ENCODE results near the gene SNAPIN. TPM values are rescaled to one million over a fixed set of nuclear protein-coding genes. Genes with fewer than 3 reads are reported as not detected.

Gene SNAPIN
- total RNA-seq, 2 donors from 2014 or later = 23.5 to 25.5 TPM

GRCh38 chr1:153669606-153670005 lies 11.1 kb downstream of the SNAPIN start:
- no peak overlapping the region for H3K4me3 Mint-ChIP-seq
- H3K9ac ChIP-seq (ENCODE audit: extremely low read depth, low read length, poor library complexity, severe bottlenecking) = peak overlapping the region; percentile 97
- H3K36me3 Mint-ChIP-seq (ENCODE audit: low read depth) = peaks cover 56% of the 10 kb centered on the region
- H3K4me1 ChIP-seq (ENCODE audit: control insufficient read depth, insufficient read depth, low read length) = no peaks in the 10 kb centered on the region
- no peaks in the 10 kb centered on the region for H3K27me3 Mint-ChIP-seq (ENCODE audit: insufficient read depth)
- H3K27ac Mint-ChIP-seq = no peak overlapping the region
- H3K36me3 ChIP-seq (ENCODE audit: control insufficient read depth, insufficient read depth, low read length) = peaks cover 54% of the 10 kb centered on the region
- H3K4me1 Mint-ChIP-seq = peaks cover 8% of the 10 kb centered on the region
- H3K4me3 ChIP-seq (ENCODE audit: low read length) = peak overlapping the region; percentile 96
- no peaks in the 10 kb centered on the region for H3K9me3 Mint-ChIP-seq
- TF ChIP-seq, protein P1, sequence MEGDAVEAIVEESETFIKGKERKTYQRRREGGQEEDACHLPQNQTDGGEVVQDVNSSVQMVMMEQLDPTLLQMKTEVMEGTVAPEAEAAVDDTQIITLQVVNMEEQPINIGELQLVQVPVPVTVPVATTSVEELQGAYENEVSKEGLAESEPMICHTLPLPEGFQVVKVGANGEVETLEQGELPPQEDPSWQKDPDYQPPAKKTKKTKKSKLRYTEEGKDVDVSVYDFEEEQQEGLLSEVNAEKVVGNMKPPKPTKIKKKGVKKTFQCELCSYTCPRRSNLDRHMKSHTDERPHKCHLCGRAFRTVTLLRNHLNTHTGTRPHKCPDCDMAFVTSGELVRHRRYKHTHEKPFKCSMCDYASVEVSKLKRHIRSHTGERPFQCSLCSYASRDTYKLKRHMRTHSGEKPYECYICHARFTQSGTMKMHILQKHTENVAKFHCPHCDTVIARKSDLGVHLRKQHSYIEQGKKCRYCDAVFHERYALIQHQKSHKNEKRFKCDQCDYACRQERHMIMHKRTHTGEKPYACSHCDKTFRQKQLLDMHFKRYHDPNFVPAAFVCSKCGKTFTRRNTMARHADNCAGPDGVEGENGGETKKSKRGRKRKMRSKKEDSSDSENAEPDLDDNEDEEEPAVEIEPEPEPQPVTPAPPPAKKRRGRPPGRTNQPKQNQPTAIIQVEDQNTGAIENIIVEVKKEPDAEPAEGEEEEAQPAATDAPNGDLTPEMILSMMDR (conservative IDR thresholded peaks at IDR 0.05) = no peak
- DNase-seq = no peak
- no peaks in the 10 kb centered on the region for H3K27me3 ChIP-seq (ENCODE audit: control insufficient read depth, insufficient read depth, low read length, poor library complexity, severe bottlenecking)
- no peak overlapping the region for H3K27ac ChIP-seq (ENCODE audit: low read depth, low read length)
- WGBS, 2 experiments (ENCODE audit: insufficient coverage in 1 of 2, insufficient read length in 1 of 2) = 93 to 96% methylated on average over 6 of the region's 6 CpGs
- peaks cover 7% of the 10 kb centered on the region for H3K9me3 ChIP-seq (ENCODE audit: control insufficient read depth, low read length)

DNA sequence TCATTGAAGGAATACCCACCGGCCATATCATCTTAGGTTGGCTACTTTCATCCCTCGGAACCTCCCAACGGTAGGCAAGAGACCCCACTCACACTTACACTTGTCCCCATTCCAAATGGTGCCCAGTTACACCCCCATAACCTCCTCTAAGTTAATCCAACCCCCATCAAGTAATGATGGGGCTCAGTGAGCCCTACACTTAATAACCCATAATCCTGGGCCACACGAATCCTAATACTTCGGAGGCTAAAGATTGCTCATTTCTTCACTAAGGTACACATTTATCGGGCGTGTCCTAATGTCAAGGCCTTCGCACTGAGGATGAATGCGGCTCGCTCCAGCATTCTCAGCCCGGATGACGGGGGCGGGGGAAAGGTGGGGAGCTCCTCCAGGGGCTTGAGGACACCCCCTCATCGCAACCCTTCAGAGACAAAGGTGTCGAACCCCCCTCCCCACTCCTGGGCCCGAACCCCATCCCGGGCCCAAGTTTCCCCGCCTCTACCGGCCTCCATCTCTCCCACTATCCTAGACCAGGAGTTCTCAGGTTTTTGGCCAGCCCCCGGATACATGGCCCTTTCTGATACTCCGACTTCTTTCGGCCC lies 11.9 kb downstream of the SNAPIN start:
- WGBS, 2 experiments (ENCODE audit: insufficient coverage in 1 of 2, insufficient read length in 1 of 2) = 0 to 2% methylated on average over 13 to 22 of the region's 22 CpGs
- H3K27me3 ChIP-seq (ENCODE audit: control insufficient read depth, insufficient read depth, low read length, poor library complexity, severe bottlenecking) = no peaks in the 10 kb centered on the region
- H3K4me1 ChIP-seq (ENCODE audit: control insufficient read depth, insufficient read depth, low read length) = no peaks in the 10 kb centered on the region
- peaks cover 7% of the 10 kb centered on the region for H3K9me3 ChIP-seq (ENCODE audit: control insufficient read depth, low read length)
- H3K27ac Mint-ChIP-seq = no peak overlapping the region
- H3K4me3 ChIP-seq (ENCODE audit: low read length) = peak overlapping the region; percentile 96
- no peak overlapping the region for H3K4me3 Mint-ChIP-seq
- TF ChIP-seq, protein P1 (conservative IDR thresholded peaks at IDR 0.05) = no peak
- H3K36me3 Mint-ChIP-seq (ENCODE audit: low read depth) = peaks cover 48% of the 10 kb centered on the region
- H3K4me1 Mint-ChIP-seq = peaks cover 8% of the 10 kb centered on the region
- no peaks in the 10 kb centered on the region for H3K9me3 Mint-ChIP-seq
- no peak for DNase-seq
- no peaks in the 10 kb centered on the region for H3K27me3 Mint-ChIP-seq (ENCODE audit: insufficient read depth)
- peak overlapping the region; percentile 97 for H3K9ac ChIP-seq (ENCODE audit: extremely low read depth, low read length, poor library complexity, severe bottlenecking)
- peak overlapping the region; percentile 85 for H3K27ac ChIP-seq (ENCODE audit: low read depth, low read length)
- H3K36me3 ChIP-seq (ENCODE audit: control insufficient read depth, insufficient read depth, low read length) = peaks cover 46% of the 10 kb centered on the region

DNA sequence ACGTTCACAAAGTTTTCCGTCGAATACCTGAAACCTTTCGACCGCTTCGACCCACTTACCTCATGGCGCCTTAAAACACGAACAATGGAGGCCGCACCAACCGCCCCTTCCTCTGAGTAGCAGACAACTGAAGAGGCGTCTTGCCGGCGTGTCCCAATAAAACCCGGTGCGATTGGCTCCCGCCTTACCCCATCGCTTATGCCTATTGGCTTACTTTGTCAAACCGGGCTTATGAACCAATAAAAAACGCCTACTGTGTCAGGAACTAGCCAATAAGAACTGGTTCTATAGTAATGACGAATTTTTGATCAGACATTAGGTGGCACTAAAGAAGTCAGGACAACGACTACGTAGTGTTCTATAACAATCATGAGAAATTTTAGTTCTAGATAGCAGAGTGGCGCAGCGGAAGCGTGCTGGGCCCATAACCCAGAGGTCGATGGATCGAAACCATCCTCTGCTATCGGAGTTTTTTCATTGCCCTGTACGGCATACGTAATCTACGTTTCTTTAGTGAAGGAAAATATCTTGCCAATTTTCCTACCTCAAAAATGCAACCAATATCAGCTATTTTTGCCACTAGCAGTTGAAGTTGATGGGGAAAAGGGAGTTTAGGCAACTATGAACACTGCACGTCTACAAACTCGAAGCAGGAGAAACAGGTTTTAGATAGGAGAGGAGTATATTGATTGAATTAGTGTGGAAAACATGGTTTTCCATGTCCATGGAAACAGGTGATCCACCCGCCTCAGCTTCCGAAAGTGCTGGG lies 12.5 kb downstream of the SNAPIN start, which contains the start of gene ILF2:
ILF2 (minus strand) TSS at position 135 of the 769 bp plus-strand sequence; CDS start at position 64, 71 bp downstream.
- Histone ChIP-seq H3K9ac (ENCODE audit: extremely low read depth, low read length, poor library complexity, severe bottlenecking) (peak within 1 kb of the TSS; percentile 97), H3K36me3 (ENCODE audit: control insufficient read depth, insufficient read depth, low read length) (peaks cover 39% of the 10 kb centered on the region), H3K27me3 (ENCODE audit: control insufficient read depth, insufficient read depth, low read length, poor library complexity, severe bottlenecking) (no peaks in the 10 kb centered on the region), H3K4me1 (ENCODE audit: control insufficient read depth, insufficient read depth, low read length) (no peaks in the 10 kb centered on the region), H3K9me3 (ENCODE audit: control insufficient read depth, low read length) (peaks cover 7% of the 10 kb centered on the region), H3K27ac (ENCODE audit: low read depth, low read length) (peak within 1 kb of the TSS; percentile 85), H3K4me3 (ENCODE audit: low read length) (peak within 1 kb of the TSS; percentile 96)
- Mint-ChIP-seq H3K4me3 (no peak within 1 kb of the TSS), H3K27me3 (ENCODE audit: insufficient read depth) (no peaks in the 10 kb centered on the region), H3K9me3 (no peaks in the 10 kb centered on the region), H3K4me1 (peaks cover 8% of the 10 kb centered on the region), H3K27ac (no peak within 1 kb of the TSS), H3K36me3 (ENCODE audit: low read depth) (peaks cover 42% of the 10 kb centered on the region)
- TF ChIP-seq, protein P1 (conservative IDR thresholded peaks at IDR 0.05) = peak; percentile 50
- WGBS, 2 experiments (ENCODE audit: insufficient coverage in 1 of 2, insufficient read length in 1 of 2) = 1% methylated on average over 28 to 35 of the region's 35 CpGs
- DNase-seq = peak; percentile 98
